ENCODE results near the gene RPL27A.
A peak's percentile ranks its signal among the peaks of the same experiment; 100 is the strongest.

The RPL27A gene

DNA sequence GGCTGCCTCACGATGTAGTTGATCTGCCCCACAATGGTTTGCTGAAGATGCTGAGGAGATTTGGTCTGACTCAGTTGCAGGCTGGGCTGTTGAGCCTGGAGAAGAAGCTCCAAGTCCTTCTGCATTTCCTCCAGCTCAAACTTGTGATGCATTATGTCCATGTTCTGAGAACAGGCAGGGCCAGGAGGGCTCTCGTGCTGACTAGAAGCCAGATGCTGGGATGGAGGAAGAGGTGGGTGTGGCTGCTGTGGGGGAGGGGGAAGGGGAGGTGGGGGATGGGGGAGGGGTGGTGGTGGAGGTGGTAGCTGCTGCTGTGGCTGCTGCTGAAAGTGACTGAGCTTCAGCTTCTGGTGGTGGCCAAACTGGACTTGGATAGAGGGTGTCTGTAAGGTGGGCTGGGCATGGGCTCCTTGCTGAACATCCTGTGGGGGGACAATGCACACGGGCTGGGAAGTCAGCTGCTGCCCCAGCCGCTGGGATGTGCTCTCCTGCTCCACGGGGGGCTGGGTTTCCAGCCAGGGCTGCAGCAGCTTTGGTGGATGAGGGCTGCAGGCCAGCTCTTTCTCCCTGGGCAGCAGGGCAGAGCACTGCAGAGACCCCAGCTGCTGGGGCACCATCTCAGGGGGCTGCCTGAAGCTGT, 42.2 kb upstream of the RPL27A start:
- Histone ChIP-seq H3K9me3 (ENCODE audit: severe bottlenecking) (no peaks in the 10 kb centered on the region), H3K27me3 (ENCODE audit: insufficient read depth, poor library complexity, severe bottlenecking) (no peaks in the 10 kb centered on the region), H3K4me3 (ENCODE audit: severe bottlenecking) (no peak overlapping the region), H3K4me1 (ENCODE audit: insufficient read depth, poor library complexity, severe bottlenecking) (no peaks in the 10 kb centered on the region), H3K36me3 (ENCODE audit: low read depth) (peaks cover 5% of the 10 kb centered on the region; the same call in 1 of the 2 replicates), H3K27ac (ENCODE audit: poor library complexity, severe bottlenecking) (no peak overlapping the region)
- ATAC-seq (ENCODE audit: low read depth): no peak
- TF ChIP-seq, protein P1, sequence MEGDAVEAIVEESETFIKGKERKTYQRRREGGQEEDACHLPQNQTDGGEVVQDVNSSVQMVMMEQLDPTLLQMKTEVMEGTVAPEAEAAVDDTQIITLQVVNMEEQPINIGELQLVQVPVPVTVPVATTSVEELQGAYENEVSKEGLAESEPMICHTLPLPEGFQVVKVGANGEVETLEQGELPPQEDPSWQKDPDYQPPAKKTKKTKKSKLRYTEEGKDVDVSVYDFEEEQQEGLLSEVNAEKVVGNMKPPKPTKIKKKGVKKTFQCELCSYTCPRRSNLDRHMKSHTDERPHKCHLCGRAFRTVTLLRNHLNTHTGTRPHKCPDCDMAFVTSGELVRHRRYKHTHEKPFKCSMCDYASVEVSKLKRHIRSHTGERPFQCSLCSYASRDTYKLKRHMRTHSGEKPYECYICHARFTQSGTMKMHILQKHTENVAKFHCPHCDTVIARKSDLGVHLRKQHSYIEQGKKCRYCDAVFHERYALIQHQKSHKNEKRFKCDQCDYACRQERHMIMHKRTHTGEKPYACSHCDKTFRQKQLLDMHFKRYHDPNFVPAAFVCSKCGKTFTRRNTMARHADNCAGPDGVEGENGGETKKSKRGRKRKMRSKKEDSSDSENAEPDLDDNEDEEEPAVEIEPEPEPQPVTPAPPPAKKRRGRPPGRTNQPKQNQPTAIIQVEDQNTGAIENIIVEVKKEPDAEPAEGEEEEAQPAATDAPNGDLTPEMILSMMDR (IDR thresholded peaks at IDR 0.05; ENCODE audit: poor library complexity, severe bottlenecking): no peak
- DNase-seq (ENCODE audit: low spot score): no peak

DNA sequence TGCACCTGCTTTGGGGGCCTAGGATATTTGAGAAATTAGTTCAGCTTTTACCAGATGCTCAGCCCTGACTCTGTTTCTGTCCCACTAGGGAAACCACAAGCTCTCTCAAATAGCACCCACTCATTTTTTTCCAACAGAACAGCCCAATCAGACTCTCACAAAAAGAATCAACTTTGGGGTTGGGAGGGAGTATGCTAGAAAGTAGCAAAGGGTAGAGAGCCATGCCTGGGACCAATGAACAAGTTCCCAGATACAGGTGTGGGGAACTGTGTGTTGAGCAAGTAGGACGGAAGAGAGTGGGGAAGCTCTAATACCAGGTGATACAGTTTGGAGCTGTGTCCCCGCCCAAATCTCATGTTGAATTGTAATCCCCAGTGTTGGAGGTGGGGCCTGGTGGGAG, 41.3 kb upstream of the RPL27A start:
- H3K4me3 ChIP-seq (ENCODE audit: severe bottlenecking): no peak overlapping the region
- H3K9me3 ChIP-seq (ENCODE audit: severe bottlenecking): no peaks in the 10 kb centered on the region
- H3K27ac ChIP-seq (ENCODE audit: poor library complexity, severe bottlenecking): no peak overlapping the region
- no peak for ATAC-seq (ENCODE audit: low read depth)
- H3K4me1 ChIP-seq (ENCODE audit: insufficient read depth, poor library complexity, severe bottlenecking): no peaks in the 10 kb centered on the region
- H3K27me3 ChIP-seq (ENCODE audit: insufficient read depth, poor library complexity, severe bottlenecking): no peaks in the 10 kb centered on the region
- DNase-seq (ENCODE audit: low spot score): no peak
- H3K36me3 ChIP-seq (ENCODE audit: low read depth): peaks cover 5% of the 10 kb centered on the region; the same call in 1 of the 2 replicates
- TF ChIP-seq, protein P1 (IDR thresholded peaks at IDR 0.05; ENCODE audit: poor library complexity, severe bottlenecking): no peak

DNA sequence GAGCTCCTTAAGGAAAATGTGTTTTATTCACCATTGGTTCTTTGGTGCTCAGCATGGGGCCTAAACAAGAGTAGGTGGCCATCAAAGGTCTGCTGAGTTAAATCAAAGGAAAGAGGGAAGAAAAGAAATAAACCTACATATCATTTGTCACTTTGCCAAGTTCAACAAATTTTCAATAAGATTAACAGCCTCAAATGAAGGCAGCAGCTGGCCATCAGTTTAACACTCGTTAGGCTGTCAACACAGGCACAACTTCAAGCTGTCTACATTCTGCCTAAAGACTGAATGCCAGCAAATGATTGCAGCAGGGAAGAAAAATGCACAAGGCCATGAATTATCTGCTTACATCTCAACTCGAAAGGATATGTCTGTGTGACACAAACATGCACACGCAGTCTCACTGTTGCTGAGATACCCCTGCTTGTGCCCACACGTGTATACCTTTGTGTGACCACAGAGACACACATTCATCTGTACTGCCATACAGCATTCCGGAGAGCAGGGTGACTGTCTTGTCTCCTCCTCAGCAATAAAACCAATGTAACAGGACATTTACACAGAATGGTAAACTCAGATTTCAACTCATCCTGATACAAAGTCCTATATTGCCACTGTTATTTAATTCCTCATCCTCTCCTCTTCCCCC, 40.3 kb upstream of the RPL27A start:
- Histone ChIP-seq H3K27me3 (ENCODE audit: insufficient read depth, poor library complexity, severe bottlenecking) (no peaks in the 10 kb centered on the region), H3K9me3 (ENCODE audit: severe bottlenecking) (no peaks in the 10 kb centered on the region), H3K4me3 (ENCODE audit: severe bottlenecking) (no peak overlapping the region), H3K4me1 (ENCODE audit: insufficient read depth, poor library complexity, severe bottlenecking) (no peaks in the 10 kb centered on the region), H3K27ac (ENCODE audit: poor library complexity, severe bottlenecking) (no peak overlapping the region), H3K36me3 (ENCODE audit: low read depth) (peaks cover 5% of the 10 kb centered on the region; the same call in 1 of the 2 replicates)
- TF ChIP-seq, protein P1 (IDR thresholded peaks at IDR 0.05; ENCODE audit: poor library complexity, severe bottlenecking): no peak
- ATAC-seq (ENCODE audit: low read depth) (no peak), DNase-seq (ENCODE audit: low spot score) (no peak)

DNA sequence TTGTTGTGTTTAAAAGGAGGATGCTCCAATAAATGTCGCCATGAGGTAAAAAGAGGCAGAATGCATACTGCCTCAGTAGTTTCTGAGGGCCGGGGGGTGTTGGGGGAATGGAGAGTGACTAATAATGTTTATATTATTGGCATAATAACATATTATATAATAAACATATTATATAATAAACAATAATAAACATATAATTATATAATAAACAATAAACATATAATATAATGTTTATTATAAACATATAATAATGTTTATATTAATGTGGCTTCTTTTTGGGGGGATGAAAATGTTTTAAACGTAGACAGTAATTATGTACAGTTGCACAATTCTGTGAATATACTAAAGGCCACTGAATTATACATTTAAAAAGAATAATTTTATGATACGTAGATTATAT, 35.7 kb upstream of the RPL27A start:
- Histone ChIP-seq H3K9me3 (ENCODE audit: severe bottlenecking) (no peaks in the 10 kb centered on the region), H3K4me3 (ENCODE audit: severe bottlenecking) (no peak overlapping the region), H3K27ac (ENCODE audit: poor library complexity, severe bottlenecking) (no peak overlapping the region), H3K36me3 (ENCODE audit: low read depth) (peaks cover 8% of the 10 kb centered on the region; the same call in 1 of the 2 replicates), H3K4me1 (ENCODE audit: insufficient read depth, poor library complexity, severe bottlenecking) (peaks cover 7% of the 10 kb centered on the region), H3K27me3 (ENCODE audit: insufficient read depth, poor library complexity, severe bottlenecking) (no peaks in the 10 kb centered on the region)
- ATAC-seq (ENCODE audit: low read depth) (no peak), DNase-seq (ENCODE audit: low spot score) (no peak)
- TF ChIP-seq, protein P1 (IDR thresholded peaks at IDR 0.05; ENCODE audit: poor library complexity, severe bottlenecking): no peak

DNA sequence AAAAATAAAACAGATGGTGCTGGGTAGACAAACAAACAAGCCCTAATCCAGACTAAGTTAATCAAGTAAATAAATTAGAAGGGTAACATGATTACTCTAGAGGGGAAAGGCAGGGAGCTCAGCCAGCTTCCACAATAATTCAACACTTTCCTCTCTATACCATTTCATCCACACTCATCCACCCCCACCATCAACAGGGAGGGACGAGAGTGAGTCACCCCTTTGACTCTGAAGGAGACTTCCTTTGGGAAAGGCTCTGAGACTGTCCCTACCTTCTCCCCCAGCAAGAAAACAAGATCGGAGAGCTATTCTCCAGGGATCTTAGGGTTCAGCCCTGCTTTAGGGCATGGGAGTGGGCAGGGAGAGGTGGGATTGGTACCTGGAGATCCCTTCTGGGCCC, 33.2 kb upstream of the RPL27A start:
- peak; percentile 68 for ATAC-seq (ENCODE audit: low read depth)

More for the DNA sequence above, 33.2 kb upstream of the RPL27A start:
- Histone ChIP-seq H3K36me3 (ENCODE audit: low read depth) (peaks cover 8% of the 10 kb centered on the region; the same call in 1 of the 2 replicates), H3K4me3 (ENCODE audit: severe bottlenecking) (no peak overlapping the region), H3K9me3 (ENCODE audit: severe bottlenecking) (no peaks in the 10 kb centered on the region), H3K27ac (ENCODE audit: poor library complexity, severe bottlenecking) (no peak overlapping the region), H3K27me3 (ENCODE audit: insufficient read depth, poor library complexity, severe bottlenecking) (no peaks in the 10 kb centered on the region), H3K4me1 (ENCODE audit: insufficient read depth, poor library complexity, severe bottlenecking) (peaks cover 7% of the 10 kb centered on the region)
- no peak for DNase-seq (ENCODE audit: low spot score)
- TF ChIP-seq, protein P1 (IDR thresholded peaks at IDR 0.05; ENCODE audit: poor library complexity, severe bottlenecking): no peak
